Skin of body (tissue), 2 donors: ENCODE data around the gene CXorf49. TPM values are rescaled to one million over a fixed set of nuclear protein-coding genes. Genes with fewer than 3 reads are reported as not detected.
"Not testable (repeated sequence)": the region's sequence is repeated elsewhere in the genome, so short reads cannot be mapped to it uniquely, and the experiment has no call there.

Source experiments
- DNase-seq: peaks from one replicate; lab custom pipeline; 2025; lab: John Stamatoyannopoulos, UW
- total RNA-seq: library from RNA; depleted of rRNA; stranded (reverse); fragments of >200 nt; gene quantifications from one replicate; pipeline ENCODE4 v1.2.3, GENCODE V29; 2014

The CXorf49 gene
- total RNA-seq = not detected

GRCh38 chrX:71718185-71718584 is at the start of gene CXorf49:
Gene CXorf49, minus strand, starts transcription at chrX:71718285. Its CDS starts 134 bp downstream, at chrX:71718151.
- DNase-seq = not testable (repeated sequence)

GRCh38 chrX:71767134-71767533 is 49.0 kb upstream of the CXorf49 start:
- not testable (repeated sequence) for DNase-seq

- not testable (repeated sequence) for DNase-seq
Observed at GRCh38 chrX:71765613-71766012, 47.5 kb upstream of the CXorf49 start.

GRCh38 chrX:71764832-71765231 is 46.7 kb upstream of the CXorf49 start:
- DNase-seq = not testable (repeated sequence)

- DNase-seq = not testable (repeated sequence)
Observed at GRCh38 chrX:71763049-71763448, 45.0 kb upstream of the CXorf49 start, which contains the start of gene CXorf49B. Gene CXorf49B, plus strand, starts transcription at chrX:71763349. Its CDS starts 75 bp downstream, at chrX:71763424.

- not testable (repeated sequence) for DNase-seq
Observed at GRCh38 chrX:71760688-71761281, 42.7 kb upstream of the CXorf49 start.

- DNase-seq = not testable (repeated sequence)
Observed at GRCh38 chrX:71720289-71720886, 2.3 kb upstream of the CXorf49 start.

GRCh38 chrX:71719195-71719594 is 1.1 kb upstream of the CXorf49 start:
- not testable (repeated sequence) for DNase-seq

- not testable (repeated sequence) for DNase-seq
Observed at GRCh38 chrX:71716323-71716722, 1.8 kb downstream of the CXorf49 start.

- DNase-seq = not testable (repeated sequence)
Observed at GRCh38 chrX:71715551-71715950, 2.5 kb downstream of the CXorf49 start.

- not testable (repeated sequence) for DNase-seq
Observed at GRCh38 chrX:71714064-71714463, 4.0 kb downstream of the CXorf49 start.

GRCh38 chrX:71702853-71703252 is 15.2 kb downstream of the CXorf49 start:
- not testable (repeated sequence) for DNase-seq

- not testable (repeated sequence) for DNase-seq
Observed at GRCh38 chrX:71699023-71699344, 19.1 kb downstream of the CXorf49 start.

- DNase-seq = not testable (repeated sequence)
Observed at GRCh38 chrX:71698299-71699022, 19.6 kb downstream of the CXorf49 start.

GRCh38 chrX:71697466-71698298 is 20.4 kb downstream of the CXorf49 start:
- DNase-seq = not testable (repeated sequence)

- DNase-seq = not testable (repeated sequence)
Observed at GRCh38 chrX:71696641-71697465, 21.2 kb downstream of the CXorf49 start.

GRCh38 chrX:71679575-71680207 is 38.4 kb downstream of the CXorf49 start:
- no peak for DNase-seq

GRCh38 chrX:71677195-71677594 is 40.9 kb downstream of the CXorf49 start:
- not testable (repeated sequence) for DNase-seq

- not testable (repeated sequence) for DNase-seq
Observed at GRCh38 chrX:71676068-71676795, 41.9 kb downstream of the CXorf49 start.
